Activated T-cell treated with anti-CD3 and anti-CD28 coated beads, Interleukin-2, amount 50 U/mL, for 4 hours (primary cell): ENCODE data around the gene RRN3. TPM values are rescaled to one million over a fixed set of nuclear protein-coding genes. Genes with fewer than 3 reads are reported as not detected.
"Not testable (repeated sequence)": the region's sequence is repeated elsewhere in the genome, so short reads cannot be mapped to it uniquely, and the experiment has no call there.

Experiments
- ATAC-seq, 2 donors: fragments of 200-7000 bp; cut with Tn5 transposase; one replicate each; pipeline ENCODE4 v1.10.0; 2021
- DNase-seq: peaks from one replicate; pipeline ENCODE4 v3.0.0-alpha.2; 2020
- H3K27me3 Mint-ChIP-seq: one replicate; pipeline ENCODE4 v1.8.0; 2021; ENCODE audit warnings: low read depth, mixed read lengths
- H3K36me3 Mint-ChIP-seq: one replicate; pipeline ENCODE4 v1.8.0; 2022; ENCODE audit warnings: mixed read lengths; ENCODE audit not compliant: insufficient read depth
- H3K4me1 Mint-ChIP-seq: one replicate; pipeline ENCODE4 v1.8.0; 2021; ENCODE audit warnings: low read depth, mixed read lengths
- H3K4me3 Mint-ChIP-seq: one replicate; pipeline ENCODE4 v1.8.0; 2021; ENCODE audit warnings: mild to moderate bottlenecking, moderate library complexity, mixed read lengths
- H3K9me3 Mint-ChIP-seq: one replicate; pipeline ENCODE4 v1.8.0; 2021; ENCODE audit warnings: mixed read lengths
- total RNA-seq, 3 donors: library from RNA; stranded (reverse); gene quantifications; one replicate each; pipeline ENCODE4 v1.2.1, GENCODE V29; 2021

The RRN3 gene
- total RNA-seq, 3 donors from 2014 or later, result 47.5 to 60.7 (median 57.4) TPM

DNA sequence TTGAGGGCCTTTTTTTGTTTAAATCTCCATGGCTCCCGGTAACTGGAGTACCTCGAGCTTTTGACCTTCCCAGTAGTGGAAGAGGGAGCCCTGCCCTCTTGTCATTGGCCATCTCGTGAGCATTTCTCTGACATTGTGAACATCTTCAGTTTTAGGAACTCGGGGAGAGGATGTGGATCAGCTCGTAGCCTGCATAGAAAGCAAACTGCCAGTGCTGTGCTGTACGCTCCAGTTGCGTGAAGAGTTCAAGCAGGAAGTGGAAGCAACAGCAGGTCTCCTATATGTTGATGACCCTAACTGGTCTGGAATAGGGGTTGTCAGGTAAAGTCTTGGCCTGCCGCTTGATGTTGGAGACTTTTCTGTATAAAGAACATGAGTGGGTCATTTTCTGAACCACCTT is 62.5 kb downstream of the RRN3 start:
- Mint-ChIP-seq H3K4me1 (peaks cover 14% of the 10 kb centered on the region), H3K9me3 (no peaks in the 10 kb centered on the region), H3K4me3 (no peak overlapping the region), H3K36me3 (peaks cover 53% of the 10 kb centered on the region), H3K27me3 (no peaks in the 10 kb centered on the region)
- ATAC-seq (no peak), DNase-seq (no peak)

DNA sequence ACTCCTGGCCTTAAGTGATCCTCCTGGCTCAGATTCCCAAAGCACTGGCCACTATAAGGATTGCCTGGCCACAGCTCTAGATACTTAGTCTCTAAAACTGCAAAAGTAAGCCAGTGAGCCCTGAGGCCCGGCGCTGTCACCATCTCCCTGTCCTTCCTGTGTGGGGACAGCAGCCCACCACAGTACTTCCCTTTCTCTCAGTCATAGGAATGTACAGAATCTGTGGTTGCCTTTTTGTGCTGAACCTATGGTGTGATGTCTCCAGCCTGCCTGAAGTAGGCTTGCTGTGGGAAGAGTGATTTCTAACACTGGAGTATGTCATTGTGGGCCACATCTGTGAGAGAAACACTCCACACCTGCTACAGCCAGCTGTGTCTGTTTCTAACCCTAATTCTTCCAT is 62.9 kb downstream of the RRN3 start:
- Mint-ChIP-seq H3K27me3 (no peaks in the 10 kb centered on the region), H3K36me3 (peaks cover 53% of the 10 kb centered on the region), H3K4me3 (no peak overlapping the region), H3K4me1 (peaks cover 14% of the 10 kb centered on the region), H3K9me3 (no peaks in the 10 kb centered on the region)
- DNase-seq (no peak), ATAC-seq (no peak)

DNA sequence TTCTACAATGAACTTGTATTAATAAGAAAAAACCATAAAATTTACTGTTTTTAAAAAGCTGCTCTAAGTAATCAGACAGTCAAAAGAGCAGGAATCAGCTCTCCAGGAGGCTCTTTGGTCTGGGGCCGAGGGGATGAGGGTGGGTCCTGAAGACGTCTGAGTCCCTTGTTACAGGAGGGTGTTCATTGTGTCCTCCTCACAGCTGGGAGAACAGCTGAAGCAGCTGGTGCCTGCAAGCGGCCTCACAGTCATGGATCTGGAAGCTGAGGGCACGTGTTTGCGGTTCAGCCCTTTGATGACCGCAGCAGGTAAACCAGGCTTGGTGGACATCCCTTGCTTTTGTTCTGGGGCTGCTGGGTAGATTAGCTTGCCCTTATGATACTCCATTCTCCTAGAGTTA is 64.3 kb downstream of the RRN3 start:
- Mint-ChIP-seq H3K4me1 (peaks cover 14% of the 10 kb centered on the region), H3K36me3 (peaks cover 57% of the 10 kb centered on the region)
- not testable (repeated sequence) for H3K9me3 Mint-ChIP-seq, DNase-seq, ATAC-seq, H3K4me3 Mint-ChIP-seq, H3K27me3 Mint-ChIP-seq

DNA sequence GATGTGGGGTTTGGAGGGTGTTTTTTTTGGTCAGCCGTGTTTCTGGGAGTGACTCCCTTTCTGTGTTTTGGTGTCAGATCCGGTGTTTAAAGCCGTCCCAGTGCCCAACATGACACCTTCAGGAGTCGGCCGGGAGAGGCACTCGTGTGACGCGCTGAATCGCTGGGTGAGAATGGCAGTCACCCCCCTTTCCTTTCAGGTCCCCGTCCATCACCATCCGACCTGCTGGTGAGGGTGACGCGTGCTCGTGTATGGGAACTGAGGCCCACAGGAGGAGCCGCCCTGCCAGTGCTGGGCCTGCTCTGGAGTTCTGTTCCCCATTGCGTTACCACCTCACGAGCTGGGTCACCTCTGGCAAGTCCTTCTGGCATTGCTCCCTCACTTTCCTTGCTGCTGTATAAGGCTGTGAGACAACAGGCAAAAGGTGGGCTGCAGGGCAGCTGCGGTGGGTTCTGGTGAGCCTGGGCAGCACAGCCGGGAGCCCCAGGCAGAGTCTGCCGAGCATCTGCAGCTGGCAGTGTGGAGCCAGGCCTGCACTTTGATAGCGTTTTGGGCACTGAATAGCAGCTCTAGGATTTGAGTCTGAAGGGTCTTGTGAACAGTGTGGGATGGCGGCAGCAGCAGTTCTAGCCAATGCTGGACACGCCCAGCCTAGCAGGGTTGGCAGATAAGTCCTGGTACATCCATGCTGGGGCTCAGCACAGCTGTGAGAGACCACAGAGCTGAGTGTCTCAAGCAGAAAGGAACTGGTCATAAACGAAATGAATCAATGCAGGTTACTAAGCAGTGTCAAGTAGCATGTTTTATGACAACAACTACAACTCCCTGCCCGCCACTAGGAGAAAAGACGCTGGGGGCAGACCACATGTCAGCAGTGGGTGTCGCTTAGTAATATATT is 65.0 kb downstream of the RRN3 start:
- H3K36me3 Mint-ChIP-seq, result peaks cover 58% of the 10 kb centered on the region
- not testable (repeated sequence) for ATAC-seq, DNase-seq, H3K4me3 Mint-ChIP-seq, H3K9me3 Mint-ChIP-seq, H3K27me3 Mint-ChIP-seq
- peaks cover 14% of the 10 kb centered on the region for H3K4me1 Mint-ChIP-seq

DNA sequence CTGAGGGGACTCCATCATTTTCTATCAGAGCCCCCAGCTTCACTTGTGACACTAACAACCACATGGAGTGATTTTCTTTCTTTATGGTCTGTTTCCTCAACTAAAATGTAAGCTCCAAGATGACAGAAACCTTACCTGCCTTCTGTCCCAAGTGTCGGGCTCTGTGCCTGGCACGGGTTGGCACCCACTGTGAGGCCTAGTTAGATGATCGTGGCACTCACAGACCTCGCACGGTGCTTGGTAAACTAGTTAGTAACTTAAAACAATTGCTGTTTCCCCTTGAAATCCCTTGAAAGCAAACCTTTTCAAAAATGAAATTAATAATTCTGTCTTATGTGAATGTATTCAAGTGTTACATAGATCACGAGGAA is 65.7 kb downstream of the RRN3 start:
- H3K4me3 Mint-ChIP-seq, result not testable (repeated sequence)

DNA sequence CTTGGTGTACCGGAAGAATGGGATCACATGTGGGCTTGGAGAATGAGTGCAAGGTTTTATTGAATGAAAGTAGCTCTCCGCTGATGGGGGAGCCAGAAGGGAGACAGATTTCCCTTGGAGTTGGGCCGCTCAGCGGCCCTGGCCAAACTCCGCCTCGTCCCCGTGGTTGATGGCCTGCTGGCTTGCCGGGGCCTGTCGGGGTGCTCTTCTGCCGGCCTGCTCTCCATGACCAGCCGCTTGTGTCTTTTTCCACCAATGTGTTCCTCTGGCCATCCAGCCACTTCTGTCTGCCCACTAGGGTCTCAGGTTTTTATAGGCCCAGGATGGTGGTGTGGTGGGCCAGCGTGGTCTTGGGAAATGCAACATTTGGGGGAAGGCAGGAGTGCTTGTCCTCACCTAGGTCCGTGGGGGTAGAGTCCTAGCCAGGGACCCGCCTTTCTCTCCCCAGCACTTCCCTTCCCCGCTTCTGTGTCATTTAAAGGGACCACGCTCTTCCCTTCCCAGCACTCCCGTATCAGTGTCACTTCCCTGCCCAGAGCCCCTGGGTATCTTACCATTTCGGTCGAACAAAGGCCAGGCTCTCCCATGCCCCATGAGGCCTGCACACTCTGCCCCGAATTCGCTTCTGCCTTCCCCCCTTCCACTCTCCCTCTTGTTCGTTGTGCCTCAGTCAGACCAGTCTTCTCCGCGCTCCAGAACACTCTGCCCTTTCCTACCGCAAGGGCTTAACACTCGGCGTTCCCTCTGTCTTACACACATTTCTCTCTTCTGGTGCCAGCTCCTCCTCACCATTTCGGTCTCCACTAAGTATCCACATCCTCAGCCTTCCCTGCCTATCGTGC is 66.3 kb downstream of the RRN3 start:
- H3K4me1 Mint-ChIP-seq, result peaks cover 14% of the 10 kb centered on the region
- not testable (repeated sequence) for H3K4me3 Mint-ChIP-seq, DNase-seq, H3K27me3 Mint-ChIP-seq, H3K9me3 Mint-ChIP-seq, ATAC-seq
- peaks cover 59% of the 10 kb centered on the region for H3K36me3 Mint-ChIP-seq

More for the DNA sequence above, 65.7 kb downstream of the RRN3 start:
- DNase-seq, ATAC-seq, H3K9me3 Mint-ChIP-seq, H3K27me3 Mint-ChIP-seq: not testable (repeated sequence)
- Mint-ChIP-seq H3K4me1 (peaks cover 14% of the 10 kb centered on the region), H3K36me3 (peaks cover 60% of the 10 kb centered on the region)

DNA sequence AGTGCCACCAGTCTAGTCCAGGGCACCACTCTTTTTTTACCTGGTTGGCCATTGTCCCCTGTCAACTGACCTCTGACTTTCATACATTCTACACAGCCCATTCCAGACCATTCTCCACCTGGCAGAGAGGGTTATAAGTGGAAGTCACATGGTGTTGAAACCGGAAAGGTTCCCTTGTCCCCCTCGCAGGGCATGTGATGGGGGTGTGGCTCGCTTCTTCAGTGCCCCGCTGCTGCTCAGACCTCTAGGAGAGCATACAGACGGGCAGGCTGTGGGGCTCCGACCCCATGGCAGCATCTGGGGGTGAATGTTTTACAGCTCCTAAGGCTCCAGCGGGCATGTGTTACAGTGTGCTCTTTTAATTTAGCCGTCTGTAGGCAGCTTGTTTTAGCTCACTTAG is 67.0 kb downstream of the RRN3 start:
- not testable (repeated sequence) for DNase-seq, ATAC-seq, H3K27me3 Mint-ChIP-seq, H3K9me3 Mint-ChIP-seq, H3K4me3 Mint-ChIP-seq
- peaks cover 62% of the 10 kb centered on the region for H3K36me3 Mint-ChIP-seq
- peaks cover 15% of the 10 kb centered on the region for H3K4me1 Mint-ChIP-seq

DNA sequence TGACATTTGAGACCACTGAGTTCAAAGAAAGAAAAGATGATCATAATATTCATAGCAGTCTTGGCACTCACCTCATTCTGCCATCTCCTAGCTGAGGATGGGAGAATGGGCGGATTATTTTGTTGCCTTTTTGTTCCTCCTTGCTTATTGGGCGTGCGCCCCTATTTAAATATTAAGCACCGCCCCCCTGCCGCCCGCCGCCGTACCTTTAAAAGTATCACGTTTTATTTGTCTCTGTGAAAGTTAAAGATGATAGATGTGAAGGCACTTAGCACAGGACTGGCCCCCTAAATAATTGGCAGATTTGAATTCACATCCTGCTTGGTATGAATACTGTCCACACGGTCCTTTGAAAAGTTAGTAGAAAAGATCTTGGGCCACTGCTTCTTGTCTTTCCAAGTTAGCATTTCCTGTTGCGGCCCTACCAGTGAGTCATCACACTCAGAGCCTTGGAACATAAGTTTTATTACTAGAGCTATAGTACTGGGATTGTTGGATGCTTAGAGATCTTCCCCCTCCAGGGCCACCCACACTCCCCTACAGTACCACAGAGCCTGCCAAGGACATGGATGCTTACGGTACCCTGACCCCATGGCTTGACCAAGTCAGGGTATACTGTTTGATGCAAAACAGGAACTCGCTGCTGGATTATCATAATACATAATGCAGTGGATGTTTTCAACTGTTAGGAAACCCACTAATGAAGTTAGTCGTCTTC is 68.7 kb downstream of the RRN3 start:
- DNase-seq, H3K27me3 Mint-ChIP-seq, ATAC-seq, H3K9me3 Mint-ChIP-seq, H3K4me3 Mint-ChIP-seq, H3K4me1 Mint-ChIP-seq: not testable (repeated sequence)
- H3K36me3 Mint-ChIP-seq, result peaks cover 54% of the 10 kb centered on the region

DNA sequence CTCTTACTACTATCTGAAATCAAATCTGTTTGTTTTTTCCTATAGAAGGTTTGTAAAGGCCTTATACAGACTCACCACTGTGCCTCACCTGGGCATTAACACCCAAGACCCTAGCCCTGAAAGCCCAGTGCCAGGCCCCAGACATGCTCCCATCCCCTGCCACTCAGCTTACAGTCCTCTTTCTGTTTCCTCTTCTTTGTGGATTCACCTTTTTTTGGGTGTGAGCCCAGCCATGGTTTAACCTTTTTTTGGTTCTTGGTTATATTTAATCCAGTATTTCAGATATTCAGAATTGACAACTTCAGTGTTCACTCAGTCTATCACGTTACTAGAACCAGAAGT is 69.2 kb downstream of the RRN3 start:
- H3K27me3 Mint-ChIP-seq, H3K4me3 Mint-ChIP-seq: not testable (repeated sequence)

DNA sequence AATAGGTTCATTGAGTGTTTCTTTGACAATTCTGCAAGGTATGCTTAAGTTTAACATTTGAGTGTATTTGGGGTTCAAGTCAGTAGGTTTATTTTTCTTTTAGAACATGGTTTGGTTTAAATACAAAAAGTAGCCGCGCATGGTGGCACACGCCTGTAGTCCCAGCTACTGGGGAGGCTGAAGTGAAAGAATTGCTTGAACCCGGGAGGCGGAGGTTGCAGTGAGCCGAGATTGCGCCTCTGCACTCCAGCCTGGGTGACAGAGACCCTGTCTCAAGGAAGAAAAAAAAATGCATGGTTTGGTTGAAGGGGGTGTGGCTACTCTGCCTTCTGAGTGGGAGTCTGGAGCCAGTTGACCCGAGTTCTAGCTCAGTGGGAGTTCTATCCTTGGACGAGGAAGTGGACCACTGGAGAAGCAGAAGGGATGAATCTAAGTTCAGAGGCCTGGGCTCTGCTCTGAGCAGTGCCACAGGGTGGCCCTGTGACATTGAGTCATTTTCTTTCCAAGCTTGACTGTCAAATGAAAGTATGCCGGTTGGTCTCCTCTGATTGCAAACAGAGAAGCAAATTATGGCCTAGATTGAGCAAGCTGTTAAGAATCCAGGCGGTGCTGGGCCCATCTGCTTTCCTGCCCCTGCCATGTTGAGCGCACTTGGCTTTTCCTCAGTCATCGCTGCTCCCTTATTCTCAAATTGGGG is 70.5 kb downstream of the RRN3 start:
- not testable (repeated sequence) for H3K27me3 Mint-ChIP-seq, ATAC-seq, H3K4me3 Mint-ChIP-seq, H3K4me1 Mint-ChIP-seq, DNase-seq, H3K9me3 Mint-ChIP-seq
- H3K36me3 Mint-ChIP-seq, result peaks cover 53% of the 10 kb centered on the region

More for the DNA sequence above, 69.2 kb downstream of the RRN3 start:
- ATAC-seq, DNase-seq, H3K9me3 Mint-ChIP-seq, H3K4me1 Mint-ChIP-seq: not testable (repeated sequence)
- H3K36me3 Mint-ChIP-seq, result peaks cover 54% of the 10 kb centered on the region

DNA sequence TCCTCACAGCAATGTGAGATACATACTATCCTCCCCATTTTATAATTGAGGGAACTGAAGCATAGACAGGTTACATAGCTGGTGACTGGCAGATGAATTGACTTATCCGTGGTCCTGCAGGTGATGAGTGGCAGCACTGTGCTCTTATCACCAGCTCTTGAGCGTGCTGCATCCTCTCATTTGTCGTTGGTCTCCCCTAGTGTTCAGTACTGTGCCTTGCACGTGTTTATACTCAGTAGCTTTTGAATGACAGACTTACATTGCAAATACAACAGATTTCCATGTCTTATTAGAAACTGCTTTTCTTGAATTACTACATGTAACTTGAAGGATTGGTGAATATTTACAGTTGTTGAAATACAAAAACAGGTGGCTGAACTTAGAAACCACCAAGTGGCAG is 71.9 kb downstream of the RRN3 start:
- H3K4me3 Mint-ChIP-seq, H3K9me3 Mint-ChIP-seq, H3K27me3 Mint-ChIP-seq: not testable (repeated sequence)
- H3K36me3 Mint-ChIP-seq, result peaks cover 46% of the 10 kb centered on the region
- H3K4me1 Mint-ChIP-seq, result peaks cover 10% of the 10 kb centered on the region
- DNase-seq (peak; percentile 52), ATAC-seq (peak; percentile 98 to 100)

DNA sequence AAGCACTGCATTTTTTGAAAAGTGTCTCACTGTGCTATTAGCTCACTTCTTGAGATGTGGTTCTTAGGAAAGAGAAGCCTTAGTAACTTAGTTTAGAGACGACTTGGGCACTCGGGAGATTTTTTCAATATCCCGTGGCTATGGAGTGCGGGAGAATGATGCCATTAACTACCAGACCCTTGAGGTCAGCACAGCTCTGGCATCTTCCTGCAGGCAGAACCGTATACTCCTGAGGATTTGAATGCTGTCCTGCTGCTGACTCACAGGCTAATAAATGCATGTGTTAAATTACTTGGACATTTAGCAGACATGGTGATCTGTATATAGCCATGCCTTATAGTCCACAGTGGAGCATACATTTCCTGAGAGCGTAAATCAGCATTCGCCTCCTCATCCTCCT is 72.6 kb downstream of the RRN3 start:
- H3K9me3 Mint-ChIP-seq, ATAC-seq, H3K27me3 Mint-ChIP-seq, DNase-seq, H3K4me3 Mint-ChIP-seq: not testable (repeated sequence)
- Mint-ChIP-seq H3K36me3 (peaks cover 48% of the 10 kb centered on the region), H3K4me1 (peaks cover 15% of the 10 kb centered on the region)

DNA sequence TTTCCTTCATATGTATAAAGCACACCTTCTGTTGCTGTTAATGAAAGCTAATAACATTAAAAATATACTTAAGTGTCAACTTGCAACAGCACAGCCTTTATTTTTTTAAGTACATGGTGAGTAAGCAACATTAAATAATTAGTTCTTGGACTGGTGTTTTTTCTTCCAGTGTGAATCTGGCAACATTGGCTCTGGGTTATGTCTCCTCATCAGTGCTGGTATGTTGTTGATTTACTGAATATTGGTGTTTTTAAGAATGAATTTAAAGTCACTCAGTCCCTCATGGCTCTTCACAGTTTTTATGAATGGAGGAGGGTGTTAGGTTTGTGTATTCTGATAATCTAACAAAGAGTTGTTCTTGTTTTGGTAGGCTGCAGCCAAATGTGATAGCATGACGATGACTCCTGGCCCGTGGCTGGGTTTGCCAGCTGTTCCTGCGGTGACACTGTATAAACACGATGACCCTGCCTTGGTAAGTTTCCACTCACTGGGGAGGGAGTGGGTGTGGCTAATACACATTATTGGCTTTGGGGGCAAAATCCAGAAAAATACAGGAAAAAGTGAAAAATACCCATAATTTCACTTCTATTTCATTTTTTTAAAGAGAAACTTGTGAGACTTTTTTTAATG is 77.0 kb downstream of the RRN3 start:
- H3K4me1 Mint-ChIP-seq, result peaks cover 40% of the 10 kb centered on the region
- ATAC-seq, H3K4me3 Mint-ChIP-seq, DNase-seq, H3K9me3 Mint-ChIP-seq, H3K27me3 Mint-ChIP-seq: not testable (repeated sequence)
- peaks cover 25% of the 10 kb centered on the region for H3K36me3 Mint-ChIP-seq
